K562 (cell line): Measurements from ENCODE around the gene COQ2. TPM values are rescaled to one million over a fixed set of nuclear protein-coding genes. Genes with fewer than 3 reads are reported as not detected.

Experiments
- ATAC-seq: fragments of 200-7000 bp; cut with Tn5 transposase; 3 replicates; pipeline ENCODE4 v1.9.1; 2020; ENCODE audit warnings: moderate library complexity
- BruUV-seq: library from RNA; stranded (reverse); fragments of 400-500 nt; replicated peaks from 2 replicates; lab custom pipeline; 2021; lab: Mats Ljungman, UMichigan
- CTCF ChIA-PET: fragments of 300-600 bp; formaldehyde crosslinking; extraction: SDS; loops from one replicate; lab custom pipeline; 2021; ENCODE audit warnings: low intra/inter-chr PET ratio; lab: Yijun Ruan, JAX
- POLR2A ChIA-PET: fragments of 300-600, 350-650 bp; sonication (Branson Sonifier 250); formaldehyde crosslinking; extraction: SDS; loops from one replicate; lab custom pipeline; 2021; ENCODE audit warnings: antibody characterized with exemption, inconsistent platforms; lab: Yijun Ruan, JAX
- DNase-seq, 4 experiments: peaks; one replicate each; pipeline versions ENCODE4 v3.0.0 to v3.0.0-alpha.2; 2011 to 2018; ENCODE audit warnings: low spot score in 3 of 4, mixed read lengths in 3 of 4; ENCODE audit errors: extremely low read depth in 1 of 4
- FAIRE-seq: peaks from 2 replicates; lab custom pipeline; 2011; peaks lifted over from hg19 to GRCh38; lab: Jason Lieb, UNC
- H2AFZ ChIP-seq: 2 replicates; pipeline ENCODE4 v1.6.0; 2011; ENCODE audit warnings: low read depth, low read length, control low read depth, inconsistent platforms
- H3K27ac ChIP-seq: fragments of 200-600 bp; 3 replicates; pipeline ENCODE4 v1.8.0; 2011; ENCODE audit warnings: low read depth, mild to moderate bottlenecking, control low read depth, inconsistent platforms, low read length, moderate library complexity, mixed read lengths; ENCODE audit errors: extremely low read depth
- H3K27me3 ChIP-seq, 2 experiments: fragments of 300-600 bp in 1 of 2; 2 replicates in 1 of 2; 3 replicates in 1 of 2; pipeline versions ENCODE4 v1.6.0 to v1.8.0; 2011; ENCODE audit warnings: inconsistent platforms in 2 of 2, low read length in 2 of 2, mild to moderate bottlenecking in 1 of 2, mixed read lengths in 1 of 2, moderate library complexity in 1 of 2; ENCODE audit not compliant: control insufficient read depth in 2 of 2, insufficient read depth in 2 of 2
- H3K36me3 ChIP-seq: fragments of 300-600 bp; 3 replicates; pipeline ENCODE4 v1.8.0; 2011; ENCODE audit warnings: mild to moderate bottlenecking, low read length, inconsistent platforms; ENCODE audit not compliant: control insufficient read depth, insufficient read depth
- H3K4me1 ChIP-seq, 2 experiments: fragments of 200-600 bp in 1 of 2; replicated peaks in 1 of 2; 2 replicates in 1 of 2; 3 replicates in 1 of 2; pipeline versions ENCODE4 v1.5.1 to v1.8.0; 2011; ENCODE audit warnings: inconsistent platforms in 2 of 2, low read length in 2 of 2, mild to moderate bottlenecking in 1 of 2, mixed read lengths in 1 of 2, moderate library complexity in 1 of 2; ENCODE audit not compliant: control insufficient read depth in 2 of 2, insufficient read depth in 2 of 2
- H3K4me2 ChIP-seq: 2 replicates; pipeline ENCODE4 v1.6.1; 2011; ENCODE audit warnings: low read length, control low read depth, inconsistent platforms, mixed read lengths; ENCODE audit not compliant: insufficient read depth
- H3K4me3 ChIP-seq: fragments of 200-600 bp; sonication (generic), shearing (Covaris generic); 2 replicates; pipeline ENCODE4 v1.5.1; 2016; ENCODE audit warnings: control low read depth, inconsistent platforms
- H3K79me2 ChIP-seq: fragments of 200-600 bp; 3 replicates; pipeline ENCODE4 v1.8.0; 2011; ENCODE audit warnings: low read length, inconsistent platforms; ENCODE audit not compliant: control insufficient read depth, insufficient read depth
- H3K9ac ChIP-seq, 2 experiments: 2 replicates each; pipeline versions ENCODE4 v1.6.0 to v1.6.1; 2011; ENCODE audit warnings: low read depth in 2 of 2, low read length in 2 of 2, control low read depth in 1 of 2, inconsistent platforms in 1 of 2, mild to moderate bottlenecking in 1 of 2, mixed read lengths in 1 of 2; ENCODE audit not compliant: insufficient read depth in 1 of 2
- H3K9me1 ChIP-seq: one replicate; pipeline ENCODE4 v1.6.0; 2011; ENCODE audit warnings: inconsistent platforms, mild to moderate bottlenecking, low read length, moderate library complexity; ENCODE audit not compliant: control insufficient read depth, insufficient read depth
- H3K9me3 ChIP-seq: replicated peaks from 2 replicates; pipeline ENCODE4 v1.5.1; 2011; ENCODE audit warnings: low read depth, low read length, inconsistent platforms; ENCODE audit not compliant: control insufficient read depth, insufficient read depth
- H4K20me1 ChIP-seq: replicated peaks from 2 replicates; pipeline ENCODE4 v1.6.1; 2011; ENCODE audit warnings: low read length, inconsistent platforms, mixed read lengths; ENCODE audit not compliant: control insufficient read depth, insufficient read depth
- GTF3C2 ChIP-seq: IDR thresholded peaks from 3 replicates; pipeline ENCODE4 v1.6.1; 2011; ENCODE audit warnings: borderline replicate concordance, mild to moderate bottlenecking, moderate library complexity; ENCODE audit not compliant: insufficient read length; ENCODE audit errors: extremely low read depth
- HDAC6 ChIP-seq: IDR thresholded peaks from 2 replicates; pipeline ENCODE4 v1.6.1; 2012; ENCODE audit warnings: low read depth, mild to moderate bottlenecking, control low read depth, inconsistent platforms, low read length, moderate library complexity
- HMG20A ChIP-seq: fragments of 450-650 bp; formaldehyde crosslinking; conservative IDR thresholded peaks from 2 replicates; pipeline ENCODE4 v1.4.0; 2020; ENCODE audit warnings: mild to moderate bottlenecking, mixed read lengths
- HNRNPL ChIP-seq: fragments of 200-400 bp; formaldehyde crosslinking; IDR thresholded peaks from 2 replicates; pipeline ENCODE4 v1.6.1; 2017; ENCODE audit warnings: low read depth, mild to moderate bottlenecking, low read length
- ID3 ChIP-seq, 2 experiments: fragments of 250-450 bp in 1 of 2; fragments of 450-650 bp in 1 of 2; sonication (Bioruptor Pico) in 1 of 2; IDR thresholded peaks; 2 replicates each; pipeline versions ENCODE4 v1.6.1 to v1.8.0; 2016 to 2021; ENCODE audit warnings: mild to moderate bottlenecking in 2 of 2, moderate library complexity in 2 of 2, missing compliant biosample characterization in 1 of 2, missing genetic modification characterization in 1 of 2
- MECOM ChIP-seq: fragments of 250-450 bp; sonication (Bioruptor Pico); IDR thresholded peaks from 2 replicates; pipeline ENCODE4 v1.8.0; 2022; ENCODE audit warnings: inconsistent platforms
- SMAD2 ChIP-seq: fragments of 150-350 bp; IDR thresholded peaks from 2 replicates; pipeline ENCODE4 v1.6.1; 2014; ENCODE audit warnings: low read depth, mild to moderate bottlenecking, low read length
- SRSF7 ChIP-seq: fragments of 200-400 bp; formaldehyde crosslinking; optimal IDR thresholded peaks from 2 replicates; pipeline ENCODE3; 2017; ENCODE audit warnings: mild to moderate bottlenecking, low read depth, low read length
- SRSF9 ChIP-seq: fragments of 200-400 bp; formaldehyde crosslinking; IDR thresholded peaks from 2 replicates; pipeline ENCODE4 v1.6.1; 2017; ENCODE audit warnings: low read depth, low read length, borderline replicate concordance
- STAT5B ChIP-seq: fragments of 250-450 bp; sonication (Bioruptor Pico); IDR thresholded peaks from 2 replicates; pipeline ENCODE4 v1.8.0; 2021; ENCODE audit warnings: mild to moderate bottlenecking, inconsistent platforms
- U2AF1 ChIP-seq: fragments of 200-400 bp; formaldehyde crosslinking; optimal IDR thresholded peaks from 2 replicates; pipeline ENCODE3; 2017; ENCODE audit warnings: mild to moderate bottlenecking, low read depth, low read length, moderate library complexity
- YY1 ChIP-seq, 3 experiments: IDR thresholded peaks; 2 replicates each; pipeline ENCODE4 v1.6.1; 2011; ENCODE audit warnings: low read length in 2 of 3, mild to moderate bottlenecking in 2 of 3, moderate library complexity in 2 of 3, borderline replicate concordance in 1 of 3, control low read depth in 1 of 3, low read depth in 1 of 3; ENCODE audit not compliant: insufficient read depth in 3 of 3, insufficient replicate concordance in 2 of 3, control insufficient read depth in 1 of 3, insufficient read length in 1 of 3; ENCODE audit errors: extremely low read depth in 1 of 3
- WGBS: fragments of 100-300 bp; shearing (Covaris generic); methylation state at CpG from one replicate; pipeline ENCODE4 v1.1.6; 2016; ENCODE audit warnings: low coverage, mixed read lengths; ENCODE audit not compliant: insufficient coverage; ENCODE audit errors: missing lambda C conversion rate; 5-methylcytosine and 5-hydroxymethylcytosine counted together
- in situ Hi-C: fragments of 300-500 bp; cut with MboI; formaldehyde crosslinking; loops from 4 replicates; pipeline ENCODE4 v1.15.0; 2018; ENCODE audit warnings: inconsistent platforms, mixed read lengths
- intact Hi-C: fragments of 100-400 bp; cut with micrococcal nuclease; formaldehyde crosslinking; loops from 2 replicates; pipeline ENCODE4 v1.14.2; 2022
- polyA plus RNA-seq, 8 experiments: library from polyadenylated mRNA; depleted of rRNA in 4 of 8; stranded (reverse) in 5 of 8; unstranded in 3 of 8; fragments of >200 nt; fragmentation: Nextera tagmentation in 2 of 8; fragmentation: Illumina TruSeq in 1 of 8; extraction: Ambion mirVana in 2 of 8; extraction: Trizol in 1 of 8; gene quantifications; 2 replicates each; pipeline versions ENCODE4 v1.2.1 to v1.2.3, GENCODE V29; 2011 to 2014; ENCODE audit warnings: inconsistent platforms in 1 of 8, missing spikeins in 1 of 8
- total RNA-seq, 7 experiments: library from RNA; depleted of rRNA in 6 of 7; stranded (reverse); fragments of >200 nt in 6 of 7; fragmentation: Illumina TruSeq in 2 of 7; extraction: Trizol in 2 of 7; gene quantifications; 2 replicates each; pipeline versions ENCODE4 v1.2.1 to v1.2.3, GENCODE V29; 2011 to 2021; ENCODE audit warnings: low replicate concordance in 1 of 7

The COQ2 gene
- total and polyA plus RNA-seq, 9 of the 15 experiments (the other 6 are each of a cell fraction or from before 2014, with no cell fraction given): 1.9 to 13.5 (median 11.8) TPM

- TF ChIP-seq GTF3C2 (no peak), U2AF1 (no peak), SRSF9 (no peak)
These were observed 16.1 kb downstream of the COQ2 start (continued) for GRCh38 chr4:83268491-83268890.

GRCh38 chr4:83267830-83268475 lies 16.6 kb downstream of the COQ2 start:
- intact Hi-C loops: no loop called here
- FAIRE-seq (no peak), ATAC-seq (no peak), DNase-seq (no peak)
- Histone ChIP-seq H2AFZ (no peak overlapping the region), H3K4me1 (peaks cover 0 to 1% of the 10 kb centered on the region in 2 experiments; a peak in 3 of 5 replicates), H3K9me1 (no peaks in the 10 kb centered on the region), H3K9ac (no peak overlapping the region), H3K79me2 (no peaks in the 10 kb centered on the region), H4K20me1 (no peaks in the 10 kb centered on the region), H3K36me3 (peaks cover 23% of the 10 kb centered on the region; the same call in 2 of the 3 replicates), H3K27ac (no peak overlapping the region), H3K4me2 (no peak overlapping the region), H3K9me3 (no peaks in the 10 kb centered on the region), H3K27me3 (no peaks in the 10 kb centered on the region), H3K4me3 (no peak overlapping the region)
- BruUV-seq: no TSS peak
- WGBS: 91% methylated on average over 3 of the region's 3 CpGs
- in situ Hi-C loops: no loop called here
- ChIA-PET CTCF (no interaction called here), POLR2A (no interaction called here)
- no peak for TF ChIP-seq YY1 (IDR thresholded peaks at IDR 0.05; ENCODE audit: borderline replicate concordance in 1 of 3, control insufficient read depth in 1 of 3, extremely low read depth in 1 of 3, insufficient read depth in 3 of 3, insufficient read length in 1 of 3, insufficient replicate concordance in 2 of 3, low read depth in 1 of 3, low read length in 2 of 3)
- TF ChIP-seq SRSF7: no peak
- TF ChIP-seq ID3 (CRISPR knock-in tag; IDR thresholded peaks at IDR 0.05): no peak
- TF ChIP-seq ID3 (tag; IDR thresholded peaks at IDR 0.05): no peak
- TF ChIP-seq STAT5B (CRISPR knock-in tag): no peak
- TF ChIP-seq SMAD2: no peak
- TF ChIP-seq HDAC6: no peak
- TF ChIP-seq HNRNPL: no peak
- TF ChIP-seq MECOM (CRISPR knock-in tag): no peak
- no peak for TF ChIP-seq GTF3C2
- TF ChIP-seq HMG20A (CRISPR knock-in tag): no peak
